ENCODE results near the gene RPS6KA3. TPM values are rescaled to one million over a fixed set of nuclear protein-coding genes. Genes with fewer than 3 reads are reported as not detected.
A peak's percentile ranks its signal among the peaks of the same experiment; 100 is the strongest.
"Not testable (repeated sequence)": the region's sequence is repeated elsewhere in the genome, so short reads cannot be mapped to it uniquely, and the experiment has no call there.

RPS6KA3 gene
- total RNA-seq, 2 experiments from 2014 or later, result 27.7 to 27.9 TPM

DNA sequence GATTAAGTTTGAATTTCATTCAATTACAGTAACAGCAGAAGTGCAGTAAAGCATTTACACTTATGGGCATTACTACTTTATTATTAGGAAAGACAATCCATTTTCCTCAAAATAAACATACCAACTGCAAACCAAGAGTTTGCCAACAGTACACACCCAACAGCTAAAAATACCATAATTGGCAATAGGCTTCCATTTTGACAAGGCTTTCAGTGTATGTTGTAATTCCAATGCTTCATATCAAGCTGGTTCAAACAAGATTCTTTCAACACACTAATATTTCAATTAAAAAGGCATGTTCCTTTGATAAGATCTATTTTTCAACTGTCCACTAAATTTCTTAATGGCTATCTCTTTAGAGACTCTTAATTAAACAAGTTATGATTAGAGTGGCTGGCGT is 137.2 kb downstream of the RPS6KA3 start:
- Mint-ChIP-seq H3K27ac (no peak overlapping the region), H3K36me3 (ENCODE audit: low read depth) (peaks cover 3% of the 10 kb centered on the region), H3K9me3 (no peaks in the 10 kb centered on the region), H3K4me1 (ENCODE audit: low read depth) (peaks cover 3% of the 10 kb centered on the region), H3K4me3 (no peak overlapping the region), H3K27me3 (ENCODE audit: low read depth) (no peaks in the 10 kb centered on the region)
- CTCF ChIA-PET, result interaction anchor here (0.8 to 1.3 kb wide), 3 partner anchors 9 to 113 kb away, joined by 3 to 4 read pairs (median 4); no protein-coding TSS in a partner anchor
- no peak for DNase-seq
- intact Hi-C loops (cut with micrococcal nuclease), result loop anchor here (10.0 kb wide), 1 partner anchor 135 kb away; the partner anchor contains the start of gene BCLAF3

DNA sequence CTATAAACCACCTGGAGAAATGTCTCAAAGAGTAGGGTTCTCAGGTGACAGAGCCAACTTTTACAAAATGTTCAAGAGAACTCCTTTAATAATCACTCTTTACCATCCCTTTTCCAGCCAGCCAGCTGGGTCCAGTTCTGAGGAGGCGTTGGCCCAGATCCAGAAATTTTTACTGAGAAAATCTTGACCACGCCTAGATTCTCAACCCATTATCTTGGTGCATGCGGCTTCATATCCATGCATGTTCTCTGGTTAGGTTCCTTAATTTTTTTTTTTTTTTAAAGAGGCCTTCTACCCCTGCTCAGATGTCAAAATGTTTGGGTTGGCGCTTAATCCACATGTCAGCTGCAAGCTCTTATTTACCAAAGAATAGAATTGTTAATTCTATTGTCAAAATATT is 138.0 kb downstream of the RPS6KA3 start:
- no peak for DNase-seq
- intact Hi-C loops (cut with micrococcal nuclease), result loop anchor here (10.0 kb wide), 1 partner anchor 134 kb away; the partner anchor contains the start of gene BCLAF3
- no peak overlapping the region for H3K27ac Mint-ChIP-seq
- H3K4me3 Mint-ChIP-seq, result no peak overlapping the region
- CTCF ChIA-PET, result no interaction called here
- H3K36me3 Mint-ChIP-seq (ENCODE audit: low read depth), result peaks cover 3% of the 10 kb centered on the region
- no peaks in the 10 kb centered on the region for H3K27me3 Mint-ChIP-seq (ENCODE audit: low read depth)
- no peaks in the 10 kb centered on the region for H3K9me3 Mint-ChIP-seq
- peaks cover 3% of the 10 kb centered on the region for H3K4me1 Mint-ChIP-seq (ENCODE audit: low read depth)

DNA sequence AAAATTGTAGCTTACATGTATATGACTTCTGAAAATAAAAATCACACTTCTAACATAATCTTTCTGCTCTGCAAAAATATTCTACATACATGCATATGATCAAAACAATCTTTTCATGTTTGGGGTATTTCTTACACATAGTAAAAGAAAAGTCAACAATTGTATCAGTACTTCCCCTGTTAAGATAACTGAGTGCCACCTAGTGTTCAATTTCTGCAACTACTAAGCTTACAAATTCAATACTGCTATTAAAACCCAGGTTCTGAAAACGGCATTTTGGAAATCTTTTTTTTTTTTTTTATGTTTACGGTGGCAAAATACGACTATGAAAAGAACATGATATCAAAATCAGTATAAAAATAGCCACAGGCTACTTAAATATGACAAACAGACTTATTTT is 139.3 kb downstream of the RPS6KA3 start:
- H3K4me3 Mint-ChIP-seq; H3K27me3 Mint-ChIP-seq (ENCODE audit: low read depth); H3K9me3 Mint-ChIP-seq; CTCF ChIA-PET; DNase-seq; H3K36me3 Mint-ChIP-seq (ENCODE audit: low read depth); H3K27ac Mint-ChIP-seq; H3K4me1 Mint-ChIP-seq (ENCODE audit: low read depth): not testable (repeated sequence)
- intact Hi-C loops (cut with micrococcal nuclease), result loop anchor here (10.0 kb wide), 1 partner anchor 133 kb away; the partner anchor contains the start of gene BCLAF3

DNA sequence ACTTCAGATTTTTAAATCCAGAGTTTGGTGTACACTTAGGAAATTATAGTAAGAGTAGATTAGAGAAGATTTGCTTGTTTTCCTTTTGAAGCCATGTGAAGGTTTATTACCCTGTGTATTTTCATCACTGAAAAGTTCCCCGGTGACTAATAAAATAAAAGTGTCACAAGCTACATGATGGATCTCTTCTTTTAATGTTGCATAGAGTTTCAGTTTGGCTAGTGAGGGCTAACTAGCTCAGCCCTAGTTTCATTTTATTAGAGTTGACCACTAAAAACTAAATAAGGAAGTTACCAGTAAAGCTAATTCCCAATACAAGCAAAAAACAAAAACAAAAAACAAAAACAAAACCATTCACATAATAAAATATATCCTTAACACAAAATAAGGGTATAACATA is 139.9 kb downstream of the RPS6KA3 start:
- H3K36me3 Mint-ChIP-seq (ENCODE audit: low read depth); H3K9me3 Mint-ChIP-seq; H3K4me1 Mint-ChIP-seq (ENCODE audit: low read depth); H3K27ac Mint-ChIP-seq; H3K27me3 Mint-ChIP-seq (ENCODE audit: low read depth); CTCF ChIA-PET; DNase-seq; H3K4me3 Mint-ChIP-seq: not testable (repeated sequence)
- intact Hi-C loops (cut with micrococcal nuclease), result loop anchor here (10.0 kb wide), 1 partner anchor 132 kb away; the partner anchor contains the start of gene BCLAF3

DNA sequence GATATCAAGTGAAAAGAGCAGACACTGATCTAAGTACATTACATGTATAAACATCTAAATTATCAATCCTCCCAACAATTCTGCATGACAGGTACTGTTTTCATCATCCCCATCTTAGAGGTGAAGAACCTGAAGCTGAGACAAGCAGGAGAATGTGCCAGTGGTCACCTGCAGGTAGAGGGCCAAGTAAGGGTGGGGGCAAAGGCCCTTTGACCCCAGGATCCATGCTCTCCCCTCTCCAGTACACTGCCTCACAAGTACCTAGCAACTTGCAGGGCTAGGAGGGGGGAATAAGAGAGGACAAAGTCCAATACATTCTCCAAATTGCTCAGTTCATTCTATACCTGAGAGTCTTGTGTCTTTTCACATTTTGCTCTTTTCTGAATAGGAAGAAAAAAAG is 141.7 kb downstream of the RPS6KA3 start:
- no peak overlapping the region for H3K27ac Mint-ChIP-seq
- CTCF ChIA-PET, result no interaction called here

DNA sequence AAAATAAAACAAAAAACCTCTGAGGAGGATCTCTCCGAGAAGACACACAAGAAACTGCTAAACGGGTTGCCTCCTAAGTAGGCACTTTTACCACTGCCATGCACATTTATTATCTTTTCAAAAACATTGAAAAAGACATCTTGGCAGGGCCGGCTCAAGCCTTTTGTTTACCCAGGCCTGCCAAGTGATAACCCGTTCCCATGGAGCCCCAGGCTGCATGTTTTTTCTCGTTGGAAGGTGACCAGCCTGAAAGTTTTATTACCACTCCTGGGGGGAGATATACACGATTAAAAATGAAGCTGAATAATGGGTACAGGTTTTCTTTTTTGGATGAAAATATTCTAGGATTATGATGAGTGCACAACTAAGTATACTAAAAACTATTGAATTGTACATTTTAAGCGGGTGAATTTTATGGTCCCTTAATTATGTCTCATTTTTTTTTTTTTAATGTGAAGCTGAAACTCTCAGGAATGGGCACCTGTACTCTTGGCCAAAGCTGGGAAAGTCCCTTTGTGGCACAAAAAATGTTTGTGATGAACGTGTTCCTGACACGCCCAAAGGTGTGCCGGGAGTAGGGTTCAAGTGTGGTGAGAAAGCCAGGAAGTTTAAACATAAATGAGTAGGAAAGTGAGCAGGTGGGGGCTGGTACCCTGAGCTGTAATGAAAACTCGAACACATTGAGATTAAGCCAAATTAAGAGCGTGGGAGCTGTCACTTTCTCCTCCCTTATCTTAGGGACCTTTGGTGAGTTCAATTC is 148.5 kb downstream of the RPS6KA3 start:
- Mint-ChIP-seq H3K27me3 (ENCODE audit: low read depth) (peaks cover 14% of the 10 kb centered on the region), H3K36me3 (ENCODE audit: low read depth) (no peaks in the 10 kb centered on the region), H3K27ac (no peak overlapping the region), H3K4me3 (no peak overlapping the region), H3K9me3 (no peaks in the 10 kb centered on the region), H3K4me1 (ENCODE audit: low read depth) (no peaks in the 10 kb centered on the region)
- CTCF ChIA-PET, result interaction anchor here (0.6 kb wide), 1 partner anchor 284 kb away, joined by 4 read pairs; no protein-coding TSS in a partner anchor
- intact Hi-C loops (cut with micrococcal nuclease), result no loop called here
- no peak for DNase-seq

More for the DNA sequence above, 141.7 kb downstream of the RPS6KA3 start:
- intact Hi-C loops (cut with micrococcal nuclease), result loop anchor here (5.0 to 10.0 kb wide), 2 partner anchors 130 to 218 kb away; partner anchors contain the start of gene BCLAF3
- H3K9me3 Mint-ChIP-seq, result no peaks in the 10 kb centered on the region
- no peaks in the 10 kb centered on the region for H3K27me3 Mint-ChIP-seq (ENCODE audit: low read depth)
- peaks cover 2% of the 10 kb centered on the region for H3K4me1 Mint-ChIP-seq (ENCODE audit: low read depth)
- H3K4me3 Mint-ChIP-seq, result no peak overlapping the region
- no peak for DNase-seq
- H3K36me3 Mint-ChIP-seq (ENCODE audit: low read depth), result no peaks in the 10 kb centered on the region

DNA sequence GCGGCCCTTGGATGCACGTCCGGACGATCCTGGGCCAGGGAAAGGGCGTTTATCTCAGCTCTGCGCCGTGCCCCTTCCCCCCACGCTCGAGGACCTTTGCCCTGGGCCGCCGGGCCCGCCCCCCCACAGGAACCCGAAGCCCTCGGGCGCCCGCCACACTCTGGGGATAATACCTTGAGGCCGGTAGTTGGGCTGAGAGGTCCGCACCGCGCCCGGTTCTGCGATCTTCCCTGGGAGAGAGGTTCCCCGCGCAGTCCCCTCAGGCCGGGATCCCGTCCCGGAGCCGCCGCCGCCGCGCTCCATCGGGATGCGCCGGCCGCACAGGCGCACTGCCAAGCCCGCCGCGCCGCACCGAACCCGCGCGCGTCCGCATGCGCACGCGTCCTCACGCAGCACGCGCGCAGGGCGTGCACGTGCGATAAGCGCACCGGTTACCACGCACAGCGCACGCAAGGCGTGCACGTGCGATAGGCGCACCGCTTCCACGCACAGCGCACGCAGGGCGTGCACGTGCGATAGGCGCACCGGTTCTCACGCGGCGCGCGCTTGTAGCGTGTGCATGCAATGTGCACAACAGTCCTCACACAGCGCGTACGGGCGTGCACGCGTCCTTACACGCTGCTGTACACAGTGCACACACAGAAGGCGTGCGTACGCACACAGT is 150.0 kb downstream of the RPS6KA3 start, which contains the start of gene MAP7D2:
TSS of gene MAP7D2 (minus strand) at position 331 of the 664 bp plus-strand sequence. CDS start at position 303, 28 bp downstream.
- Mint-ChIP-seq H3K27ac (no peak within 1 kb of the TSS), H3K36me3 (ENCODE audit: low read depth) (no peaks in the 10 kb centered on the region), H3K4me1 (ENCODE audit: low read depth) (no peaks in the 10 kb centered on the region), H3K4me3 (peak within 1 kb of the TSS; percentile 42), H3K27me3 (ENCODE audit: low read depth) (peaks cover 14% of the 10 kb centered on the region), H3K9me3 (no peaks in the 10 kb centered on the region)
- intact Hi-C loops (cut with micrococcal nuclease), result no loop called here
- no peak for DNase-seq
- CTCF ChIA-PET, result no interaction called here

DNA sequence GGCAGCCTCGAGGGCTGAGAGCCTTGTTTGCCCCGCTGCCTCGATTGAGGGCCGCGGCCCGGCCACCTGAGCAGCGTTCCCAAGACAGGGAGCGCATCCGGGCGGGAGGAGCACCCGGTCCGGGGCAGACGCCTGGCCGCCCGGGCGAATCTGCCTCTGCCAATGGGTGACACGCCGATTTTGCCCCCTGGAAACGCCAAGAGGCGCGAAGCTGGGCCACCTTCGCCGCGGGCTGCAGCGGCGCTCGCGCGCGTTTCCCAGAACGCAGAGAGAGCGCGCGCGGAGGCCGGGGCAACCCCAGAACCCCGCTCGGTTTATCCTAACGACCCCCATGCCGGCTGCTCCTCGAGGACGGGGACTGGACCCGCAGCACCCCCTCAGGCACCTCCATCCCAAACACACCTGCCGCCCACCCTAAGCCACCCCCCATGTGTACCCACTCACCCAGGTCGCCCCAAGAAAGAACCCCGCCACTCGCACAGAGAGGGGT is 150.6 kb downstream of the RPS6KA3 start:
- no peaks in the 10 kb centered on the region for H3K4me1 Mint-ChIP-seq (ENCODE audit: low read depth)
- CTCF ChIA-PET, result no interaction called here
- no peaks in the 10 kb centered on the region for H3K36me3 Mint-ChIP-seq (ENCODE audit: low read depth)

DNA sequence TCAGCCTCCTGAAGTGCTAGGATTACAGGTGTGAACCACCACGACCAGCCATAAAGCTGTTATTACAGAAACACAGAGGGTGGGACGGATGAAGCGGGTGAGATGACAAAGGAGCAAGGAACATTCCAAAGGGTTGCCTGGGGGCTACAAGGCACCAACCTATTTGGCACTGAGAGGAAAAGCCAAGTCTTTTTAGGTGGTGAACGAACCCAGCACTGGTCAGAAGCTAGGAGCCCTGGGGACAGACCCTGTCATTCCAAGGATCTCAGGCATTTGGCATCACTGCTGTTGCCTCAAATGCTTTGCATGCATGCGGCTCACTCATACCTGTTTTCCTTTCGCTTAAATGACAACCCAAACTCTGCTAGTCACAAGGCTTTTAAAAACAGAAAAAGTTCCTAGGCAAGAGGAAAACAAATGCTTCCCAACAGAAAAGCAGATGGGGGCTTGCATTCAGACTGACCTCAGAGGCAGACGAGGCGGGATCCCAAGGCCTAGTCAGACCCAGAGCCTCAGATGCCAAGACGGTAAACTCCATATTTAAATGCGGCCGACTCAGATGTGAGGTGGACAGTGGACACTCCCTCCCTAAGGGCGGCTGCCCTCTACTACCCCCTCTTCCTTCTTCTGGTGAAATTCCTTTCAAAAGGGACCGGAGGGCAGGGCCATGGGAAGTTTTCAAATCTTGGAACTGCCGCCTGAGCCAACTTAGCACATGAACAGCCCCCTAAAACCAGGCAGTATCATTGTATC is 154.5 kb downstream of the RPS6KA3 start:
- intact Hi-C loops (cut with micrococcal nuclease), result no loop called here
- Mint-ChIP-seq H3K36me3 (ENCODE audit: low read depth) (no peaks in the 10 kb centered on the region), H3K27me3 (ENCODE audit: low read depth) (peaks cover 13% of the 10 kb centered on the region), H3K9me3 (no peaks in the 10 kb centered on the region), H3K27ac (no peak overlapping the region), H3K4me3 (no peak overlapping the region), H3K4me1 (ENCODE audit: low read depth) (no peaks in the 10 kb centered on the region)
- CTCF ChIA-PET, result no interaction called here
- DNase-seq, result no peak

More for the DNA sequence above, 150.6 kb downstream of the RPS6KA3 start:
- no peak overlapping the region for H3K27ac Mint-ChIP-seq
- H3K9me3 Mint-ChIP-seq, result no peaks in the 10 kb centered on the region
- DNase-seq, result no peak
- intact Hi-C loops (cut with micrococcal nuclease), result no loop called here
- H3K27me3 Mint-ChIP-seq (ENCODE audit: low read depth), result peaks cover 14% of the 10 kb centered on the region
- peak overlapping the region; percentile 42 for H3K4me3 Mint-ChIP-seq

DNA sequence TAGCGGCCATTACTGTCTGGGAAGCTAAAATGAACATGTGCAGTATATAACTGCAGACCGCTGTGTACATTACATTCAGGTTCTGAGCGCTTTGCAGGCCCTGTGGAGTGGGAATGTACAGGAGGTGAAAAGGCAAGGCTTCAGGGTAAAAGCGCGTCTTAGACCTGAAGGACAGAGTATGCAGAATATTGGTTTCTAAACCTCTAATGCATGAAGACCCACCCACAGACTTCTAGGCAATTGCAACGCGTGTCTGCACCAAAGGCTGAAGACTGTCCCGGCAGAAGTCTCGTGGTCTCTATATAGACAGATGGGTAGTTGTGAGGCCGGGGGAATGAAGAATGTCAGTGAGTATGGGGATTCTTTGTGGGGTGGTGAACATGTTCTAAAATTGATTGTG is 155.4 kb downstream of the RPS6KA3 start:
- Mint-ChIP-seq H3K4me1 (ENCODE audit: low read depth) (no peaks in the 10 kb centered on the region), H3K27me3 (ENCODE audit: low read depth) (peaks cover 12% of the 10 kb centered on the region), H3K4me3 (no peak overlapping the region), H3K27ac (no peak overlapping the region), H3K9me3 (no peaks in the 10 kb centered on the region), H3K36me3 (ENCODE audit: low read depth) (no peaks in the 10 kb centered on the region)
- CTCF ChIA-PET, result no interaction called here
- DNase-seq, result no peak
- intact Hi-C loops (cut with micrococcal nuclease), result no loop called here

DNA sequence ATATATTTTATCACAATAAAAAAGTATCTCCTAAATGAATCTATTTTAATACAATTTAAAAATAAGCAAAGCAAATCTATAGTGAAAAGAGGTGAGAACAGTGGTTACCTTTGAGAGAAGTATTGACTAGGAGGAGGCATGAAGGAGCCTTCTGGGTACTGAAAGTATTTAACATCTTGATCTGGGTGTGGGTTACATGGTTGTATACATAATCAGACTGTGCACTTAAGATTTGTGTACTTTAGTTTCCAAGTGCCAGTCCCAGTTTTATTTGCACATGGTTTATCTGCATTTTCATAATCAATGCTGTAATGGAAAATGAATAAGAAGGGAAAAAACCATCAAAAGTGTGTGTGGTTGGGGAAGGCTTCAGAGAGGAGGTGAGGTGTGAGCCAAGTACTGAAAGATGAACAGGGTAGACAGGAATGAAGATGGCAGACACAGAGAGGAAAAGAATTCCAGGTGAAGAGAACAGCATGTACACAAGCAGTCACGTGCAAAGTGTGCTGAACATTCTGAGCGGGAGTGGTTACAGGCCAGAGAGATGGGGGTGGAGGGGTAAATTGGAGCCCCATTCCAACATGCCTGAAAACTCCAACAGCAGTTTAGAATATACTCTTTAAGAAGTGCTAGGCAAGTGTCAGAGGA is 164.7 kb downstream of the RPS6KA3 start:
- Mint-ChIP-seq H3K27ac (no peak overlapping the region), H3K4me1 (ENCODE audit: low read depth) (peaks cover 7% of the 10 kb centered on the region), H3K36me3 (ENCODE audit: low read depth) (no peaks in the 10 kb centered on the region), H3K27me3 (ENCODE audit: low read depth) (no peaks in the 10 kb centered on the region), H3K9me3 (no peaks in the 10 kb centered on the region), H3K4me3 (no peak overlapping the region)
- no peak for DNase-seq
- intact Hi-C loops (cut with micrococcal nuclease), result no loop called here
- CTCF ChIA-PET, result no interaction called here
